GM23338 (cell line): ENCODE data around the gene GNL2.

Source experiments
- CREB1 ChIP-seq: fragments of 250-450 bp; sonication (Bioruptor Pico); IDR thresholded peaks from 2 replicates; pipeline ENCODE4 v1.5.0; 2020; ENCODE audit warnings: low read depth, mild to moderate bottlenecking, moderate library complexity
- EZH2 ChIP-seq: fragments of 200-600 bp; sonication (generic); IDR thresholded peaks from one replicate; pipeline ENCODE4 v1.8.0; 2017; ENCODE audit warnings: antibody characterized with exemption, mild to moderate bottlenecking, low read depth; ENCODE audit not compliant: unreplicated experiment
- EZH2phosphoT487 ChIP-seq: fragments of 200-600 bp; sonication (generic); IDR thresholded peaks from one replicate; pipeline ENCODE4 v1.8.1; 2018; ENCODE audit warnings: antibody characterized with exemption; ENCODE audit not compliant: unreplicated experiment
- POLR2AphosphoS5 ChIP-seq: IDR thresholded peaks from 2 replicates; pipeline ENCODE4 v1.6.1; 2016; ENCODE audit warnings: antibody characterized with exemption, low read depth
- ZNF114 ChIP-seq: fragments of 250-450 bp; sonication (Bioruptor Pico); IDR thresholded peaks from 2 replicates; pipeline ENCODE4 v1.5.0; 2020; ENCODE audit warnings: mild to moderate bottlenecking, moderate library complexity
- TF ChIP-seq, protein P1 (sequence below), 2 experiments: fragments of 200-600 bp in 1 of 2; sonication (generic) in 1 of 2; conservative IDR thresholded peaks; 2 replicates each; pipeline versions ENCODE4 v1.5.1 to v1.6.1; 2016 to 2017; ENCODE audit warnings: antibody characterized with exemption in 2 of 2, low read depth in 2 of 2, mild to moderate bottlenecking in 2 of 2, moderate library complexity in 1 of 2

DNA sequence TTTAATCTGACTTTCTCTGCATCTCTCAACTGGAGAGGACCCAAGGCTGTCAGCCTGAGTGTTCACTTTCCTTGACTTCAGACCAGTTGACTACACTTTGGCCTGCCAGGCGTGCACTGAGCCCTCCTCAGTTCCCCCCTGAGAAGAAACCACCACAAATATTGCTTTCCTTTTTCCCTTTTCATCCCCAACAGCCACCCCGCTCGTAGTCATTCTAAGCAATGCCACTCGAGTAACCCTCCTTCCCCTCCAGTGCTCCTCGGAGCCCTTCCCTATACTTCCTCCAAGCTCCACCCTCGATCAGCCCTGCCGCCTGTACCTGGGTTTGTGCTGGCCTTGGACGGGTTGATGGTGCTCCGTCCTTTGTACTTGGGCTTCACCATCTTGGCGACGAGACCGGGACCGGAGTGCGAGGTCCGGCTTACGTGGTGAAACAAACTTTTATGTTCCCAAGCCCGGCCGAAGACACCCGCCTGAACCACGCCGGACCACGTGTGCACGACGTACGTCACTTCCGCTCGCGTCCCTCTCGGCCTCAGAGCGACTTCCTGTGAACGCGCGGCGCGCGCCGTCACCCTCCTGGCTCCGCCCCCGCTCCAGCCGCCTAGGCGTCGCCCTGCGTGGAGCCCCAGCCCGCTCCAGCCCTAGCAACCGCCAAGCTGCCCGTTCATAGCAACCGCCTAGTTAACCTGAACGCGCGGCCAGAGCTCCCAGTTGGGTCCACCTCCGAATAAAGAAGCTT, at the start of gene GNL2:
- no peak for TF ChIP-seq EZH2
- peak; percentile 93 for TF ChIP-seq CREB1 (CRISPR knock-in tag)
- TF ChIP-seq, protein P1, sequence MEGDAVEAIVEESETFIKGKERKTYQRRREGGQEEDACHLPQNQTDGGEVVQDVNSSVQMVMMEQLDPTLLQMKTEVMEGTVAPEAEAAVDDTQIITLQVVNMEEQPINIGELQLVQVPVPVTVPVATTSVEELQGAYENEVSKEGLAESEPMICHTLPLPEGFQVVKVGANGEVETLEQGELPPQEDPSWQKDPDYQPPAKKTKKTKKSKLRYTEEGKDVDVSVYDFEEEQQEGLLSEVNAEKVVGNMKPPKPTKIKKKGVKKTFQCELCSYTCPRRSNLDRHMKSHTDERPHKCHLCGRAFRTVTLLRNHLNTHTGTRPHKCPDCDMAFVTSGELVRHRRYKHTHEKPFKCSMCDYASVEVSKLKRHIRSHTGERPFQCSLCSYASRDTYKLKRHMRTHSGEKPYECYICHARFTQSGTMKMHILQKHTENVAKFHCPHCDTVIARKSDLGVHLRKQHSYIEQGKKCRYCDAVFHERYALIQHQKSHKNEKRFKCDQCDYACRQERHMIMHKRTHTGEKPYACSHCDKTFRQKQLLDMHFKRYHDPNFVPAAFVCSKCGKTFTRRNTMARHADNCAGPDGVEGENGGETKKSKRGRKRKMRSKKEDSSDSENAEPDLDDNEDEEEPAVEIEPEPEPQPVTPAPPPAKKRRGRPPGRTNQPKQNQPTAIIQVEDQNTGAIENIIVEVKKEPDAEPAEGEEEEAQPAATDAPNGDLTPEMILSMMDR (conservative IDR thresholded peaks at IDR 0.05; ENCODE audit: low read depth in 2 of 2): no peak
- no peak for TF ChIP-seq EZH2phosphoT487
- no peak for TF ChIP-seq ZNF114 (CRISPR knock-in tag)
- peak; percentile 94 for TF ChIP-seq POLR2AphosphoS5
